Activated CD4-positive, alpha-beta T cell treated with anti-CD3 and anti-CD28 coated beads, Interleukin-2, amount 10 ng/mL, durations not matched to agents 7 days and 5 days (primary cell): ENCODE measurements around the gene TNK2. TPM values are rescaled to one million over a fixed set of nuclear protein-coding genes. Genes with fewer than 3 reads are reported as not detected.

Experiments
- CTCF ChIA-PET: fragments of 350-600 bp; sonication (Branson Sonifier 250); formaldehyde crosslinking; loops from one replicate; lab custom pipeline; 2021; ENCODE audit warnings: antibody characterized with exemption; lab: Charles Lee
- POLR2A ChIA-PET: fragments of 350-600 bp; sonication (Branson Sonifier 250); formaldehyde crosslinking; loops from one replicate; lab custom pipeline; 2021; ENCODE audit warnings: antibody characterized with exemption; lab: Charles Lee
- DNase-seq: peaks from one replicate; pipeline ENCODE4 v3.0.0-alpha.2; 2020
- H3K27ac Mint-ChIP-seq: one replicate; pipeline ENCODE4 v1.8.0; 2021; ENCODE audit warnings: mild to moderate bottlenecking, moderate library complexity, mixed read lengths
- H3K27me3 Mint-ChIP-seq: one replicate; pipeline ENCODE4 v1.8.0; 2021; ENCODE audit warnings: mixed read lengths
- H3K36me3 Mint-ChIP-seq: one replicate; pipeline ENCODE4 v1.8.0; 2021; ENCODE audit warnings: low read depth, mixed read lengths
- H3K4me1 Mint-ChIP-seq: one replicate; pipeline ENCODE4 v1.8.0; 2021; ENCODE audit warnings: mixed read lengths
- H3K4me3 Mint-ChIP-seq: one replicate; pipeline ENCODE4 v1.8.0; 2021; ENCODE audit warnings: mild to moderate bottlenecking, moderate library complexity, mixed read lengths
- H3K9me3 Mint-ChIP-seq: one replicate; pipeline ENCODE4 v1.8.0; 2021; ENCODE audit warnings: mixed read lengths
- total RNA-seq, 2 experiments: library from RNA; stranded (reverse); gene quantifications; one replicate each; pipeline ENCODE4 v1.2.3, GENCODE V29; 2021

TNK2 gene
- total RNA-seq, 2 experiments from 2014 or later = 121 to 136 TPM

GRCh38 chr3:195895078-195895860 lies 13.1 kb downstream of the TNK2 start:
- Mint-ChIP-seq H3K4me3 (peak overlapping the region; percentile 87), H3K36me3 (peaks cover 14% of the 10 kb centered on the region), H3K4me1 (peaks cover 47% of the 10 kb centered on the region), H3K9me3 (no peaks in the 10 kb centered on the region), H3K27me3 (no peaks in the 10 kb centered on the region), H3K27ac (peak overlapping the region; percentile 87)
- POLR2A ChIA-PET = interaction anchor here (0.6 to 1.5 kb wide), 2 partner anchors 13 to 30 kb away, joined by 3 to 6 read pairs; partner anchors contain the start of gene TNK2
- DNase-seq = peak; percentile 71
- CTCF ChIA-PET = interaction anchor here (0.6 to 10.4 kb wide), 25 partner anchors 9 to 624 kb away, joined by 3 to 128 read pairs (median 5); partner anchors contain the start of genes TNK2 and XXYLT1

GRCh38 chr3:195893916-195894465 lies 14.4 kb downstream of the TNK2 start:
- H3K9me3 Mint-ChIP-seq = no peaks in the 10 kb centered on the region
- no peaks in the 10 kb centered on the region for H3K27me3 Mint-ChIP-seq
- H3K36me3 Mint-ChIP-seq = peaks cover 7% of the 10 kb centered on the region
- peaks cover 35% of the 10 kb centered on the region for H3K4me1 Mint-ChIP-seq
- CTCF ChIA-PET = interaction anchor here (0.7 to 10.4 kb wide), 20 partner anchors 8 to 623 kb away, joined by 3 to 128 read pairs (median 8); partner anchors contain the start of genes TNK2 and XXYLT1
- DNase-seq = no peak
- POLR2A ChIA-PET = interaction anchor here (0.6 to 0.8 kb wide), 2 partner anchors 22 to 38 kb away, joined by 3 read pairs; no protein-coding TSS in a partner anchor
- H3K4me3 Mint-ChIP-seq = peak overlapping the region; percentile 87
- H3K27ac Mint-ChIP-seq = no peak overlapping the region

- peaks cover 34% of the 10 kb centered on the region for H3K4me1 Mint-ChIP-seq
- H3K9me3 Mint-ChIP-seq = no peaks in the 10 kb centered on the region
- DNase-seq = no peak
- H3K4me3 Mint-ChIP-seq = no peak overlapping the region
- no peaks in the 10 kb centered on the region for H3K27me3 Mint-ChIP-seq
- peaks cover 11% of the 10 kb centered on the region for H3K36me3 Mint-ChIP-seq
- ChIA-PET CTCF (interaction anchor here (1.2 to 10.4 kb wide), 8 partner anchors 10 to 178 kb away, joined by 4 to 128 read pairs (median 11); partner anchors contain the start of gene TNK2), POLR2A (no interaction called here)
- H3K27ac Mint-ChIP-seq = peak overlapping the region; percentile 31
Observed at GRCh38 chr3:195893516-195893915, 14.8 kb downstream of the TNK2 start.

- Mint-ChIP-seq H3K9me3 (no peaks in the 10 kb centered on the region), H3K36me3 (peaks cover 10% of the 10 kb centered on the region), H3K27me3 (no peaks in the 10 kb centered on the region), H3K4me3 (no peak overlapping the region), H3K4me1 (peaks cover 29% of the 10 kb centered on the region), H3K27ac (peak overlapping the region; percentile 31)
- ChIA-PET CTCF (interaction anchor here (2.6 to 10.4 kb wide), 3 partner anchors 12 to 34 kb away, joined by 11 to 128 read pairs (median 90); partner anchors contain the start of gene TNK2), POLR2A (no interaction called here)
- DNase-seq = no peak
Observed at GRCh38 chr3:195893044-195893395, 15.3 kb downstream of the TNK2 start.

- Mint-ChIP-seq H3K27ac (no peak overlapping the region), H3K36me3 (peaks cover 13% of the 10 kb centered on the region), H3K27me3 (no peaks in the 10 kb centered on the region), H3K4me1 (peaks cover 23% of the 10 kb centered on the region), H3K4me3 (no peak overlapping the region), H3K9me3 (no peaks in the 10 kb centered on the region)
- DNase-seq = no peak
- POLR2A ChIA-PET = no interaction called here
- CTCF ChIA-PET = interaction anchor here (0.5 to 10.4 kb wide), 3 partner anchors 12 to 251 kb away, joined by 5 to 128 read pairs (median 90); partner anchors contain the start of gene TNK2
Observed at GRCh38 chr3:195892105-195893043, 16.0 kb downstream of the TNK2 start.

- peak overlapping the region; percentile 31 for H3K27ac Mint-ChIP-seq
- H3K9me3 Mint-ChIP-seq = no peaks in the 10 kb centered on the region
- H3K4me3 Mint-ChIP-seq = no peak overlapping the region
- no peak for DNase-seq
- no peaks in the 10 kb centered on the region for H3K27me3 Mint-ChIP-seq
- ChIA-PET CTCF (interaction anchor here (0.5 to 10.4 kb wide), 3 partner anchors 13 to 250 kb away, joined by 5 to 128 read pairs (median 90); partner anchors contain the start of gene TNK2), POLR2A (no interaction called here)
- peaks cover 14% of the 10 kb centered on the region for H3K36me3 Mint-ChIP-seq
- peaks cover 16% of the 10 kb centered on the region for H3K4me1 Mint-ChIP-seq
Observed at GRCh38 chr3:195891431-195892104, 16.8 kb downstream of the TNK2 start.

- Mint-ChIP-seq H3K27ac (no peak overlapping the region), H3K4me1 (peaks cover 10% of the 10 kb centered on the region), H3K4me3 (no peak overlapping the region), H3K36me3 (peaks cover 17% of the 10 kb centered on the region), H3K27me3 (no peaks in the 10 kb centered on the region), H3K9me3 (no peaks in the 10 kb centered on the region)
- DNase-seq = no peak
- CTCF ChIA-PET = interaction anchor here (0.7 to 10.4 kb wide), 6 partner anchors 12 to 619 kb away, joined by 3 to 128 read pairs (median 4); partner anchors contain the start of genes TNK2 and XXYLT1
- POLR2A ChIA-PET = no interaction called here
Observed at GRCh38 chr3:195889870-195890295, 18.5 kb downstream of the TNK2 start.

- POLR2A ChIA-PET = no interaction called here
- DNase-seq = no peak
- Mint-ChIP-seq H3K27ac (no peak overlapping the region), H3K9me3 (no peaks in the 10 kb centered on the region), H3K36me3 (peaks cover 19% of the 10 kb centered on the region), H3K27me3 (no peaks in the 10 kb centered on the region), H3K4me3 (no peak overlapping the region), H3K4me1 (peaks cover 5% of the 10 kb centered on the region)
- CTCF ChIA-PET = interaction anchor here (0.5 to 10.4 kb wide), 7 partner anchors 16 to 986 kb away, joined by 3 to 128 read pairs (median 4); partner anchors contain the start of gene TNK2
Observed at GRCh38 chr3:195888981-195889869, 19.1 kb downstream of the TNK2 start.

GRCh38 chr3:195888311-195888761 lies 20.0 kb downstream of the TNK2 start:
- DNase-seq = no peak
- Mint-ChIP-seq H3K4me3 (no peak overlapping the region), H3K4me1 (peaks cover 1% of the 10 kb centered on the region), H3K36me3 (peaks cover 23% of the 10 kb centered on the region), H3K27me3 (no peaks in the 10 kb centered on the region), H3K9me3 (no peaks in the 10 kb centered on the region), H3K27ac (no peak overlapping the region)
- POLR2A ChIA-PET = no interaction called here
- CTCF ChIA-PET = interaction anchor here (0.8 to 10.4 kb wide), 2 partner anchors 16 to 23 kb away, joined by 3 to 128 read pairs; partner anchors contain the start of gene TNK2

GRCh38 chr3:195887670-195888069 lies 20.7 kb downstream of the TNK2 start:
- ChIA-PET POLR2A (no interaction called here), CTCF (interaction anchor here (1.1 to 10.4 kb wide), 3 partner anchors 7 to 17 kb away, joined by 3 to 128 read pairs (median 17); partner anchors contain the start of gene TNK2)

More at GRCh38 chr3:195887670-195888069, 20.7 kb downstream of the TNK2 start:
- no peaks in the 10 kb centered on the region for H3K9me3 Mint-ChIP-seq
- peaks cover 25% of the 10 kb centered on the region for H3K36me3 Mint-ChIP-seq
- H3K27me3 Mint-ChIP-seq = no peaks in the 10 kb centered on the region
- DNase-seq = no peak
- peaks cover 1% of the 10 kb centered on the region for H3K4me1 Mint-ChIP-seq
- H3K27ac Mint-ChIP-seq = no peak overlapping the region
- no peak overlapping the region for H3K4me3 Mint-ChIP-seq
